H9 (cell line): Measurements from ENCODE around the gene PLK2. TPM values are rescaled to one million over a fixed set of nuclear protein-coding genes. Genes with fewer than 3 reads are reported as not detected.

ENCODE experiments used
- DNase-seq: peaks from one replicate; pipeline ENCODE4 v3.0.0-alpha.2; 2017
- H2AFZ ChIP-seq: one replicate; pipeline ENCODE4 v1.6.1; 2013; ENCODE audit warnings: mild to moderate bottlenecking, low read length, control low read depth, moderate library complexity
- H2AK5ac ChIP-seq: 2 replicates; pipeline ENCODE4 v1.6.1; 2013; ENCODE audit warnings: low read length, control low read depth, mixed read lengths; ENCODE audit not compliant: insufficient read length
- H2BK120ac ChIP-seq: one replicate; pipeline ENCODE4 v1.6.1; 2013; ENCODE audit warnings: low read depth, mild to moderate bottlenecking, low read length, control low read depth, inconsistent platforms; ENCODE audit not compliant: poor library complexity, severe bottlenecking
- H2BK12ac ChIP-seq: 2 replicates; pipeline ENCODE4 v1.6.1; 2013; ENCODE audit warnings: low read length, control low read depth, mixed read lengths, low read depth; ENCODE audit not compliant: insufficient read length
- H2BK15ac ChIP-seq: 2 replicates; pipeline ENCODE4 v1.6.1; 2013; ENCODE audit warnings: low read depth, low read length, control low read depth
- H2BK20ac ChIP-seq: one replicate; pipeline ENCODE4 v1.6.1; 2013; ENCODE audit warnings: low read depth, mild to moderate bottlenecking, low read length, control low read depth, inconsistent platforms; ENCODE audit not compliant: poor library complexity, severe bottlenecking
- H2BK5ac ChIP-seq: 2 replicates; pipeline ENCODE4 v1.6.1; 2013; ENCODE audit warnings: low read length, control low read depth, mixed read lengths; ENCODE audit not compliant: insufficient read length
- H3K14ac ChIP-seq: 2 replicates; pipeline ENCODE4 v1.6.1; 2013; ENCODE audit warnings: low read length, control low read depth; ENCODE audit not compliant: insufficient read depth
- H3K18ac ChIP-seq: 2 replicates; pipeline ENCODE4 v1.6.1; 2013; ENCODE audit warnings: low read depth, mild to moderate bottlenecking, mixed read lengths, low read length, control low read depth; ENCODE audit not compliant: insufficient read length
- H3K23ac ChIP-seq: 2 replicates; pipeline ENCODE4 v1.6.1; 2013; ENCODE audit warnings: low read length, control low read depth, mixed read lengths, low read depth; ENCODE audit not compliant: insufficient read length
- H3K23me2 ChIP-seq: 2 replicates; pipeline ENCODE4 v1.6.1; 2013; ENCODE audit warnings: low read depth, mild to moderate bottlenecking, mixed read lengths, low read length, control low read depth; ENCODE audit not compliant: insufficient read length, poor library complexity, severe bottlenecking
- H3K27ac ChIP-seq: 2 replicates; pipeline ENCODE4 v1.5.1; 2013; ENCODE audit warnings: low read length, control low read depth, mixed read lengths, low read depth; ENCODE audit not compliant: insufficient read length
- H3K27me3 ChIP-seq: 2 replicates; pipeline ENCODE4 v1.6.1; 2013; ENCODE audit warnings: low read length, control low read depth, inconsistent platforms; ENCODE audit not compliant: insufficient read depth
- H3K4ac ChIP-seq: 2 replicates; pipeline ENCODE4 v1.6.1; 2013; ENCODE audit warnings: low read depth, mild to moderate bottlenecking, control low read depth, inconsistent platforms, low read length, moderate library complexity
- H3K4me1 ChIP-seq: 2 replicates; pipeline ENCODE4 v1.6.1; 2013; ENCODE audit warnings: low read length, control low read depth, inconsistent platforms; ENCODE audit not compliant: insufficient read depth
- H3K4me2 ChIP-seq: 2 replicates; pipeline ENCODE4 v1.6.1; 2013; ENCODE audit warnings: low read length, control low read depth, mixed read lengths; ENCODE audit not compliant: insufficient read length, insufficient read depth
- H3K56ac ChIP-seq: 2 replicates; pipeline ENCODE4 v1.6.1; 2013; ENCODE audit warnings: low read depth, mild to moderate bottlenecking, mixed read lengths, low read length, control low read depth; ENCODE audit not compliant: insufficient read length
- H3K79me1 ChIP-seq: 2 replicates; pipeline ENCODE4 v1.6.1; 2013; ENCODE audit warnings: low read depth, mild to moderate bottlenecking, moderate library complexity, low read length, control low read depth, inconsistent platforms; ENCODE audit not compliant: insufficient read depth, poor library complexity, severe bottlenecking
- H3K79me2 ChIP-seq: 2 replicates; pipeline ENCODE4 v1.6.1; 2013; ENCODE audit warnings: low read length, control low read depth, inconsistent platforms; ENCODE audit not compliant: insufficient read depth
- H3K9ac ChIP-seq: 2 replicates; pipeline ENCODE4 v1.6.1; 2013; ENCODE audit warnings: low read length, control low read depth, mixed read lengths; ENCODE audit not compliant: insufficient read length; ENCODE audit errors: extremely low read depth
- H3K9me3 ChIP-seq: one replicate; pipeline ENCODE4 v1.6.1; 2013; ENCODE audit warnings: low read depth, low read length, inconsistent platforms; ENCODE audit not compliant: control insufficient read depth
- H3T11ph ChIP-seq: one replicate; pipeline ENCODE4 v1.6.1; 2013; ENCODE audit warnings: mild to moderate bottlenecking, low read length, control low read depth, inconsistent platforms
- H4K20me1 ChIP-seq: one replicate; pipeline ENCODE4 v1.6.1; 2013; ENCODE audit not compliant: control insufficient read depth, insufficient read length, insufficient read depth
- H4K5ac ChIP-seq: 2 replicates; pipeline ENCODE4 v1.6.1; 2013; ENCODE audit warnings: low read depth, mild to moderate bottlenecking, mixed read lengths, low read length, control low read depth; ENCODE audit not compliant: insufficient read length
- H4K8ac ChIP-seq: replicated peaks from 2 replicates; pipeline ENCODE4 v1.6.1; 2013; ENCODE audit warnings: low read length, control low read depth, mixed read lengths, low read depth; ENCODE audit not compliant: insufficient read length
- H4K91ac ChIP-seq: 2 replicates; pipeline ENCODE4 v1.6.1; 2013; ENCODE audit warnings: low read depth, mild to moderate bottlenecking, moderate library complexity, mixed read lengths, low read length, control low read depth; ENCODE audit not compliant: insufficient read length
- H3K27ac Mint-ChIP-seq, 3 experiments: 2 replicates in 2 of 3; 3 replicates in 1 of 3; pipeline ENCODE4 v1.8.0; 2020 to 2021; ENCODE audit warnings: mixed read lengths in 3 of 3, mild to moderate bottlenecking in 1 of 3, moderate library complexity in 1 of 3
- H3K27me3 Mint-ChIP-seq: 2 replicates; pipeline ENCODE4 v1.8.0; 2021; ENCODE audit warnings: low read depth, mild to moderate bottlenecking, moderate library complexity, mixed read lengths
- H3K36me3 Mint-ChIP-seq, 3 experiments: 2 replicates in 2 of 3; 3 replicates in 1 of 3; pipeline ENCODE4 v1.8.0; 2020 to 2021; ENCODE audit warnings: low read depth in 3 of 3, mixed read lengths in 3 of 3; ENCODE audit not compliant: insufficient read depth in 1 of 3
- H3K4me1 Mint-ChIP-seq, 2 experiments: 2 replicates each; pipeline ENCODE4 v1.8.0; 2020; ENCODE audit warnings: mixed read lengths in 2 of 2
- H3K4me3 Mint-ChIP-seq, 2 experiments: 2 replicates in 1 of 2; 3 replicates in 1 of 2; pipeline ENCODE4 v1.8.0; 2020 to 2021; ENCODE audit warnings: mild to moderate bottlenecking in 2 of 2, mixed read lengths in 2 of 2, moderate library complexity in 1 of 2
- H3K9me3 Mint-ChIP-seq, 2 experiments: 2 replicates in 1 of 2; 3 replicates in 1 of 2; pipeline ENCODE4 v1.8.0; 2020; ENCODE audit warnings: mild to moderate bottlenecking in 2 of 2, mixed read lengths in 2 of 2, moderate library complexity in 1 of 2
- CTCF ChIP-seq: fragments of 200-600 bp; sonication (generic); conservative IDR thresholded peaks from 3 replicates; pipeline ENCODE4 v1.8.0; 2021; ENCODE audit warnings: antibody characterized with exemption, mild to moderate bottlenecking
- WGBS: extraction: QIAGEN DNeasy Blood & Tissue Kit; methylation state at CpG from one replicate; pipeline ENCODE4 v1.1.7; 2013; ENCODE audit warnings: missing lambda C conversion rate, low lambda C conversion rate, mixed read lengths; ENCODE audit not compliant: insufficient read length; ENCODE audit errors: extremely low coverage; 5-methylcytosine and 5-hydroxymethylcytosine counted together
- total RNA-seq: library from RNA; stranded (reverse); gene quantifications from 2 replicates; pipeline ENCODE4 v1.2.1, GENCODE V29; 2021

Gene PLK2
- total RNA-seq, 1 experiment from 2014 or later = 26.2 TPM

- Histone ChIP-seq H2AFZ (no peak overlapping the region), H3K14ac (no peak overlapping the region), H4K20me1 (no peaks in the 10 kb centered on the region), H3K79me2 (no peaks in the 10 kb centered on the region), H3K23me2 (no peaks in the 10 kb centered on the region), H3K27me3 (no peaks in the 10 kb centered on the region), H4K8ac (no peak overlapping the region), H2BK5ac (no peak overlapping the region), H2BK120ac (no peak overlapping the region), H4K91ac (no peak overlapping the region), H2BK12ac (no peak overlapping the region), H3K9ac (no peak overlapping the region), H2AK5ac (no peak overlapping the region), H3K79me1 (no peaks in the 10 kb centered on the region), H3K27ac (no peak overlapping the region), H4K5ac (no peak overlapping the region), H2BK15ac (no peak overlapping the region), H3K18ac (no peak overlapping the region), H3K9me3 (no peaks in the 10 kb centered on the region), H3T11ph (no peak overlapping the region), H3K4me2 (no peak overlapping the region), H3K23ac (no peak overlapping the region), H3K4ac (no peak overlapping the region), H3K4me1 (no peaks in the 10 kb centered on the region), H2BK20ac (no peak overlapping the region), H3K56ac (no peak overlapping the region)
- Mint-ChIP-seq H3K36me3 (no peaks in the 10 kb centered on the region), H3K4me3 (no peak overlapping the region), H3K9me3 (peaks cover 0 to 2% of the 10 kb centered on the region in 2 experiments; a peak in 1 of 5 replicates), H3K27ac (no peak overlapping the region), H3K4me1 (no peaks in the 10 kb centered on the region), H3K27me3 (no peaks in the 10 kb centered on the region)
- no CpG with 5 or more reads among the region's 6 CpGs for WGBS
- DNase-seq = no peak
- TF ChIP-seq CTCF = no peak
Observed at GRCh38 chr5:58481828-58482227, 21.9 kb upstream of the PLK2 start.
